OCI-LY7 (cell line): ENCODE measurements around the gene ANO4.

Source experiments
- CTCF ChIP-seq: fragments of 200-600 bp; sonication (generic); conservative IDR thresholded peaks from 2 replicates; pipeline ENCODE4 v1.5.1; 2014; ENCODE audit warnings: mild to moderate bottlenecking, antibody characterized with exemption, low read length, moderate library complexity, mixed read lengths
- EZH2phosphoT487 ChIP-seq: fragments of 200-600 bp; sonication (generic); IDR thresholded peaks from 2 replicates; pipeline ENCODE4 v1.6.1; 2018; ENCODE audit warnings: low read depth, borderline replicate concordance, mild to moderate bottlenecking, mixed run types, antibody characterized with exemption, low read length, moderate library complexity, mixed read lengths

GRCh38 chr12:100797246-100797645 lies 2.7 kb downstream of the ANO4 start:
- no peak for TF ChIP-seq CTCF
- no peak for TF ChIP-seq EZH2phosphoT487
